Stimulated activated CD8-positive, alpha-beta memory T cell treated with anti-CD3 and anti-CD28 coated beads, Interleukin-2, amount 100 ng/mL, for 48 hours (primary cell): Measurements from ENCODE around the gene CALN1.

ENCODE experiments used
- DNase-seq, 2 donors: peaks; one replicate each; pipeline ENCODE4 v3.0.0-alpha.2; 2020; ENCODE audit warnings: low read depth in 2 of 2

CALN1 gene

GRCh38 chr7:72038022-72038732 lies 374.0 kb downstream of the CALN1 start:
- DNase-seq, result no peak

DNA sequence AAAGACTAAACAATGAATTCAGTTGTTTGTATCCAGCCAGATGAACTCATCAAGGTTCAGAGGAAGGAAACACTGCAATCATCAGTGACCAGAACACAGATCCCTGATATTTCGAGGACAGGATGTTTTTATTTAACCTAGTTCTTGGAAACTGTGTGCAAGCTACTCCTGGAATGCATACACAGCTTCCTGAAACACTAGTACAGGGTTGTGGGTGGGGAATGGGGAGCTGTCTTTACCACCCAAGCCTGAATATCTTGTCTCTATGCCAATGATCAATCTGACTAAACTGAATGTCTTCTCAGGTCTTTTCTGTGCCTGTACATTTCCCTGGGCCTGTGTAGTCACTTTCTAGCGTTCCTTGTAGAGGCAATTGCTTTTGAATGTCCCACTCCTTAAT lies 374.6 kb downstream of the CALN1 start:
- DNase-seq, result no peak

DNA sequence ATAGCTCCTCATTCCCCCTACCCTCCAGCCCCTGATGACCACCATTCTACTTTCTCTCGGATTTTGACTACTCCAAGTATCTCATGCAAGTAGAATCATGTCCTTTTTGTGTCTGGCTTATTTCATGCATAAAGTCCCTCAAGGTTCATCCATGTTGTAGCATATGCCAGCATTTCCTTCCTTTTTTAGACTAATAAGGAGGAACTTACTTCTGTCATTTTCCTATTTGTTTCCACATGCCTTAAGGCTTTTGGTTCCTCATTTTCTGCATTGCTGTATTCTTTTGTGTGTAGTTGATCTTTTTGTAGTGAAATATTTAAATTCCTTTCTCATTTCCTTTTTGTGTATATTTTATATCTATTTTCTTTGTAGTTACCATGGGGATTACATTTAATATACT lies 376.9 kb downstream of the CALN1 start:
- no peak for DNase-seq

DNA sequence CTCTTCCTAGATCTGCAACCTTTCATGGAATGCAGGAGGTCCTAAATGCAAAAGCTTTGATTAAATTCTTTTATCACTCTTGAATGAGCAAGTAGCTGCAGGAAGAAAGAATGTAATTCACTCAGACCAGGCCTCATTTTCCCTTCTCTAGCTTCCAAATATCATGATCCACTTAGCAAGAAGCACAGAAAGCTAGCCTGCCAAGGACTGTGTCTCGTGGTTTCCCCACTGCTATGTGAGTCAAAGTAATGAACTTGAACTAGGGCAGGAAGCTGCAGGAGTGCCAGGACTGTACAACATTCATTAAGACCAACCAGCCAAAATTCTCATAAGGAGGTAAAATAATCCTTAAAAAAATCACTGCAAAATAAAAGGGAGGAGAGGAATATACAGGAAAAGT lies 379.2 kb downstream of the CALN1 start:
- DNase-seq, result no peak

GRCh38 chr7:72030994-72031667 lies 381.0 kb downstream of the CALN1 start:
- DNase-seq, result no peak

DNA sequence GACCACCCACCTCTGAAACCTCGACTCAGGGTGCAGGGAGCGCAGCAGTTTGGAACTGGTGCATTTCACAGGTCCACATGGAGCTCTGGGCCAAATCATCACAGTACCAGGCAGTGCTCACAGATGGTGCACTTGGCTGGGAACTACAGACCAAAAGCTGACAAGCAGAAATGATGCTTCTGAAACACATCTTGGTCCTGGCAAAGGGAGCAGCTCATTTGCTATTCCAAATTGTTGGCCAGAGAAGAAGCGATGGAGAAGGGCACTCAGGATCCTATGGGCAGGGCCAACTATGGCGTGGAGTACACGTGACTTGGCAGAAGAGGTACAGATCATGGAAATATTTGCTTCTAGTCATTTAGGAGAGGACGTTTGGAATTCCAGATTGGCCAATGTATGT lies 383.9 kb downstream of the CALN1 start:
- DNase-seq, result no peak

- no peak for DNase-seq
Measured at GRCh38 chr7:72025381-72025960, 386.7 kb downstream of the CALN1 start.

GRCh38 chr7:72023926-72024325 lies 388.2 kb downstream of the CALN1 start:
- DNase-seq, result no peak

- DNase-seq, result no peak
Measured at GRCh38 chr7:72021716-72022115, 390.4 kb downstream of the CALN1 start.

GRCh38 chr7:72020311-72020710 lies 391.8 kb downstream of the CALN1 start:
- no peak for DNase-seq

DNA sequence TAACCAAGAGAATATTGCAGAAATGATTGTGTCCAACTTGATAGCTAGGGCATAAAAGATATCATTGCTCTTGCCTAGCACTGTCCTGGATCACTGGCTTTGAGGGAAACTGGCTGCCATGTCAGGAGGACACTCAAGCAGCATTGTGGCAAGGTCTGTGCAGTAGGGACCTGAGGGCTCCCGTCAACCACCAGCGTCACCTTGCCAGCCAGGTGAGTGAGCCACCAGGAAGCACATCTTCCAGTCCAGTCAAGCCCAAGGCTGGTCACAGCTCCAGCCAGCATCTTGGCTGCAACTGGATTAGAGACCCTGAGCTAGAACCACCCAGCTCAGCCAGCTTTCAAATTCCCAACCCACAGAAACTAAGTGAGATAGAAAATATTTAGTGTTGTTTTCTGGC lies 392.7 kb downstream of the CALN1 start:
- DNase-seq, result no peak

- no peak for DNase-seq
Measured at GRCh38 chr7:72017756-72018155, 394.4 kb downstream of the CALN1 start.

GRCh38 chr7:72016574-72016973 lies 395.6 kb downstream of the CALN1 start:
- DNase-seq, result no peak

GRCh38 chr7:72015136-72015535 lies 397.0 kb downstream of the CALN1 start:
- DNase-seq, result no peak

GRCh38 chr7:72007018-72007417 lies 405.1 kb downstream of the CALN1 start:
- no peak for DNase-seq

DNA sequence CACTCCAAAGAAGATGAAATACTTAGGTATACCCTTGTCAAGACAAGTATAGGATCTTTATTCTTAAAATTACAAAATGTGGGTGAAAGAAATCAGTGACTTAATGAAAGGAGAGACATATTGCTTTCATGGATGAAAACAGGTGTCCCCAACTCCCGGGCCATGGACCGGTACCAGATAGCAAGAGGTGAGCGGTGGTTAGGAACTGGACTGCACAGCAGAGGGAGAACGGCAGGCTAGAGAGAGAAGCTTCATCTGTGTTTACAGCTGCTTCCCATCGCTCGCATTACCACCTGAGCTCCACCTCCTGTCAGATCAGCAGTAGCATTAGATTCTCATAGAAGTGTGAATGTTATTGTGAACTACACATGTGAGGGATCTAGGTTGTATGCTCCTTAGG lies 408.9 kb downstream of the CALN1 start:
- DNase-seq, result no peak

- no peak for DNase-seq
Measured at GRCh38 chr7:71996141-71996540, 416.0 kb downstream of the CALN1 start.

- no peak for DNase-seq
Measured at GRCh38 chr7:71995111-71995510, 417.0 kb downstream of the CALN1 start.

DNA sequence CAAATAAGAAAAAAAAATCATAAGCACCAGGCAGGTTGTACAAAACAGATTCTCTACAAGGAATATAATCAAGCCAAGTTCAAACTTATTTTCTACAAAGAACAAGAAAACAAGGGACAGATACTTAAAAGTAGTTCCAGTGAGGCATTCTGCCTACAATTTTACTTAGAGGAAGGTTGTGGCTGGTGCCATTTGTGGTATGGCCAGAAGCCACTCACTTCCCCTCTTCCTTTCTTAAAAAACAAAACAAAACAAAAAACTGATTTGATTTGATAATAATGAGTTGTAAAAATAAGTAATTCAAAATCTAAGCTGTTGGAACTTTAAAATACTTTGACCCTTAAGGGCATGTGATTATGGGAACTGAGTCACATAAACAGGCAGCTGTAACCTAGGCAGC lies 420.6 kb downstream of the CALN1 start:
- DNase-seq, result no peak

GRCh38 chr7:71990138-71990462 lies 422.0 kb downstream of the CALN1 start:
- DNase-seq, result no peak

DNA sequence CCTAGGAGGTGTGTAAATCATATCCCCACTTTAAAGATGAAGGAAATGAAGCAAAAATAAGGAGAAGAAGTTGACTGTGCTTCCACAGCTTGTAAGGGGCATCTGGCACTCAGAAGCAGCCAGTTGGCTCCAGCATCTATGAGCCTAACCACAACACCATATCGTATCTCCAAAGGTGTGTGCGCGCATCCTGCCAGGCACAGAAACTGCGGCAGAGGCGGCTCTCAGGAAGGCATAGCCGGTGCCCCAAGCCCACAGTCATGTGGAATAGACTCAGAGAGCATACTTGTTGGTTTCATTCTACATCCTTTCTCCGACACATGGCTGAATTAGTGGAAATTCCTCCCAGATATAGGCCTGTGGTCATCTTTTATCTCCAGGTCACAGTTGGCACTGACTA lies 423.9 kb downstream of the CALN1 start:
- DNase-seq, result no peak

- DNase-seq, result no peak
Measured at GRCh38 chr7:71987200-71987767, 424.9 kb downstream of the CALN1 start.

DNA sequence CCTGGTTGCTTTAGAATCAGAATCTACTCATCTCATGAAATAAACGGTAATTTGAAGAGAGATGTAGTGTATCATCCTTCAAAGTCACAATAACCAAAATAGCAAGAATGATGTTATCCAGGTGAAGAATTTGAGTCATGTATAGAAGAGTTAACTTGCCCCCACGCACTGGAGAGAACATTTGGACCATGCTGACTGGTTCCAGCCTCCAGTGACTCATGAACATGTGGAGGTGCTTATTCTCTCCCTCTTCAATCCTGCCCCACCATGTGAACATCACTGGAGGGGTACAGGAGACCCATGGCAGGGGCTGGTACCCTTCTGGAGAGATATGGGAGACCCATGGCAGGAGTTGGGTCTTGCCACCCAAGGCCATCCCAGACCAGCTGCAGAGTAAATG lies 427.8 kb downstream of the CALN1 start:
- no peak for DNase-seq
